GM12892 (cell line): Measurements from ENCODE around the gene NUBPL.

Experiments used
- POLR2A ChIP-seq: IDR thresholded peaks from 2 replicates; pipeline ENCODE4 v1.6.1; 2011; ENCODE audit warnings: low read depth, low read length, control low read depth
- POLR2AphosphoS5 ChIP-seq: IDR thresholded peaks from 2 replicates; pipeline ENCODE4 v1.6.1; 2011; ENCODE audit warnings: low read depth, low read length, control low read depth
- TAF1 ChIP-seq: IDR thresholded peaks from 2 replicates; pipeline ENCODE4 v1.6.1; 2011; ENCODE audit warnings: low read depth, mild to moderate bottlenecking, control low read depth, low read length, borderline replicate concordance

DNA sequence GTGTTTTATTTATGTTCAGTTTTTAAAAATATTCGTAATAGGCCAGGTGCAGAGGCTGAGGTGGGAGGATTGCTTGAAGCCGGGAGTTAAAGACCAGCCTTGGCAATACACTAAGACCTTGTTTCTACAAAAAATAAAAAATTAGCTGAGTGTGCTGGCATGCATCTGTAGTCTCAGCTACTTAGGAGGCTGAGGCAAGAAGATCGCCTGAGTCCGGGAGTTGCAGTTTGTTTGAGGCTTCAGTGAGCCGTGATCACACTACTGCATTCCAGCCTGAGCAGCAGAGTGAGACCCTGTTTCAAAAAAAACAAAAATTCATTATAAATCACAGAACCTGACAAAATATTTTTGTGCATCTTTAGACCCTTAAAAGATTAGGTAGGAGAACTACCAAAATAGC is 275.8 kb downstream of the NUBPL start:
- TF ChIP-seq POLR2AphosphoS5 (no peak), POLR2A (no peak), TAF1 (no peak)
